Lower leg skin (tissue), 4 donors: Measurements from ENCODE around the gene SLC29A1. TPM values are rescaled to one million over a fixed set of nuclear protein-coding genes. Genes with fewer than 3 reads are reported as not detected.
A peak's percentile ranks its signal among the peaks of the same experiment; 100 is the strongest.

ENCODE experiments used
- DNase-seq, 2 donors: peaks; one replicate each; pipeline ENCODE4 v3.0.0-alpha.2; 2019; ENCODE audit warnings: low spot score in 2 of 2
- H3K4me3 ChIP-seq: fragments of 200-600 bp; sonication (generic); 2 replicates; pipeline ENCODE4 v1.5.1; 2017; ENCODE audit warnings: mild to moderate bottlenecking, low read depth; ENCODE audit not compliant: poor library complexity, severe bottlenecking
- CTCF ChIP-seq, 3 donors: fragments of 450-650 bp; IDR thresholded peaks; one replicate each; pipeline ENCODE4 v1.5.1; 2016; ENCODE audit warnings: antibody characterized with exemption in 3 of 3, mild to moderate bottlenecking in 3 of 3, moderate library complexity in 2 of 3
- POLR2A ChIP-seq, 2 donors: fragments of 450-650 bp; IDR thresholded peaks; one replicate each; pipeline ENCODE4 v1.6.1; 2016 to 2017; ENCODE audit warnings: antibody characterized with exemption in 2 of 2, mild to moderate bottlenecking in 1 of 2, moderate library complexity in 1 of 2
- WGBS, 2 donors: methylation state at CpG; one replicate each; pipeline ENCODE4 v1.1.5; 2018; 5-methylcytosine and 5-hydroxymethylcytosine counted together
- intact Hi-C: fragments of 100-400 bp; cut with DNase I; formaldehyde crosslinking; loops from one replicate; pipeline ENCODE4 v1.15.0; 2023; ENCODE audit warnings: low total_unique reads
- total RNA-seq, 4 donors: library from RNA; depleted of rRNA; stranded (reverse); fragments of >200 nt; gene quantifications; one replicate each; pipeline ENCODE4 v1.1.0, GENCODE V29; 2016

SLC29A1 gene
- total RNA-seq, 4 donors from 2014 or later, result 54.6 to 86.4 (median 82.5) TPM

GRCh38 chr6:44257025-44257752 lies 33.8 kb downstream of the SLC29A1 start, which contains the start of gene SLC35B2:
Gene SLC35B2 (minus strand): TSS chr6:44257528. CDS start chr6:44257410, 118 bp downstream.
- intact Hi-C loops, result loop anchor here (5.0 kb wide), 1 partner anchor 85 kb away; no protein-coding TSS in a partner anchor
- WGBS, 2 donors, result 0 to 1% methylated on average over 19 to 33 of the region's 80 CpGs
- no peak for TF ChIP-seq POLR2A (IDR thresholded peaks at IDR 0.05)
- no peak for TF ChIP-seq CTCF (IDR thresholded peaks at IDR 0.05)
- peak within 1 kb of the TSS; percentile 81 for H3K4me3 ChIP-seq
- DNase-seq, result peak; percentile 48 to 93

GRCh38 chr6:44257753-44258324 lies 34.4 kb downstream of the SLC29A1 start:
- intact Hi-C loops, result loop anchor here (5.0 kb wide), 1 partner anchor 86 kb away; no protein-coding TSS in a partner anchor

GRCh38 chr6:44258325-44258863 lies 35.0 kb downstream of the SLC29A1 start:
- 85 to 87% methylated on average over 9 of the region's 9 CpGs for WGBS, 2 donors
- DNase-seq, result no peak
- no peak overlapping the region for H3K4me3 ChIP-seq
- TF ChIP-seq CTCF (IDR thresholded peaks at IDR 0.05) (no peak), POLR2A (IDR thresholded peaks at IDR 0.05) (no peak)
- intact Hi-C loops, result loop anchor here (5.0 kb wide), 1 partner anchor 86 kb away; no protein-coding TSS in a partner anchor

More at GRCh38 chr6:44257753-44258324, 34.4 kb downstream of the SLC29A1 start:
- TF ChIP-seq POLR2A (IDR thresholded peaks at IDR 0.05), result no peak
- no peak for TF ChIP-seq CTCF (IDR thresholded peaks at IDR 0.05)
- WGBS, 2 donors, result 25 to 28% methylated on average over 15 of the region's 15 CpGs
- DNase-seq, result no peak
- no peak overlapping the region for H3K4me3 ChIP-seq

- no peak overlapping the region for H3K4me3 ChIP-seq
- WGBS, 2 donors, result 89 to 92% methylated on average over 3 of the region's 3 CpGs
- TF ChIP-seq CTCF (IDR thresholded peaks at IDR 0.05) (no peak), POLR2A (IDR thresholded peaks at IDR 0.05) (no peak)
- no peak for DNase-seq
- intact Hi-C loops, result loop anchor here (5.0 kb wide), 1 partner anchor 87 kb away; no protein-coding TSS in a partner anchor
Observed at GRCh38 chr6:44258921-44259320, 35.5 kb downstream of the SLC29A1 start.

GRCh38 chr6:44260011-44260410 lies 36.6 kb downstream of the SLC29A1 start:
- intact Hi-C loops, result no loop called here
- no peak overlapping the region for H3K4me3 ChIP-seq
- WGBS, 2 donors, result 93% methylated on average over 7 to 8 of the region's 8 CpGs
- DNase-seq, result no peak
- no peak for TF ChIP-seq POLR2A (IDR thresholded peaks at IDR 0.05)
- TF ChIP-seq CTCF (IDR thresholded peaks at IDR 0.05), result no peak
